CD14-positive monocyte (primary cell): Measurements from ENCODE around the gene HDGFL3. TPM values are rescaled to one million over a fixed set of nuclear protein-coding genes. Genes with fewer than 3 reads are reported as not detected.

Experiments used
- DNase-seq, 3 donors: peaks; one replicate each; pipeline ENCODE4 v3.0.0-alpha.2; 2011 to 2022
- H2AFZ ChIP-seq: 2 replicates; pipeline ENCODE4 v1.6.0; 2012; ENCODE audit warnings: mild to moderate bottlenecking, low read depth, low read length, inconsistent platforms; ENCODE audit not compliant: insufficient read depth, poor library complexity, severe bottlenecking
- H3K27ac ChIP-seq, 2 donors: 1 replicate in 1 of 2; 2 replicates in 1 of 2; pipeline ENCODE4 v1.5.1; 2012 to 2013; ENCODE audit warnings: low read length in 2 of 2, control low read depth in 1 of 2, inconsistent platforms in 1 of 2, low read depth in 1 of 2, mild to moderate bottlenecking in 1 of 2
- H3K27me3 ChIP-seq, 2 donors: one replicate each; pipeline versions ENCODE4 v1.6.0 to v1.6.1; 2011 to 2013; ENCODE audit warnings: low read length in 2 of 2; ENCODE audit not compliant: control insufficient read depth in 2 of 2, insufficient read depth in 2 of 2
- H3K36me3 ChIP-seq, 2 donors: replicated peaks in 1 of 2; 1 replicate in 1 of 2; 2 replicates in 1 of 2; pipeline versions ENCODE4 v1.5.1 to v1.6.1; 2012 to 2013; ENCODE audit warnings: low read length in 2 of 2, control low read depth in 1 of 2, inconsistent platforms in 1 of 2, mild to moderate bottlenecking in 1 of 2; ENCODE audit not compliant: insufficient read depth in 2 of 2, control insufficient read depth in 1 of 2
- H3K4me1 ChIP-seq, 2 donors: 1 replicate in 1 of 2; 2 replicates in 1 of 2; pipeline versions ENCODE4 v1.5.1 to v1.6.1; 2012 to 2013; ENCODE audit warnings: low read length in 2 of 2, control low read depth in 1 of 2, inconsistent platforms in 1 of 2, mild to moderate bottlenecking in 1 of 2, moderate library complexity in 1 of 2; ENCODE audit not compliant: insufficient read depth in 2 of 2, control insufficient read depth in 1 of 2
- H3K4me2 ChIP-seq: replicated peaks from 2 replicates; pipeline ENCODE3; 2012; ENCODE audit warnings: low read length, moderate library complexity, mild to moderate bottlenecking; ENCODE audit not compliant: poor library complexity, severe bottlenecking; ENCODE audit errors: extremely low read depth
- H3K4me3 ChIP-seq, 3 experiments: fragments of 200-600 bp in 1 of 3; sonication (generic) in 1 of 3; replicated peaks in 1 of 3; 1 replicate in 2 of 3; 2 replicates in 1 of 3; pipeline ENCODE4 v1.5.1; 2011 to 2013; ENCODE audit warnings: low read length in 3 of 3, mild to moderate bottlenecking in 3 of 3, control low read depth in 2 of 3, low read depth in 2 of 3, inconsistent platforms in 1 of 3, moderate library complexity in 1 of 3
- H3K79me2 ChIP-seq: 2 replicates; pipeline ENCODE4 v1.6.0; 2012; ENCODE audit warnings: mild to moderate bottlenecking, control low read depth, inconsistent platforms, low read length, moderate library complexity; ENCODE audit not compliant: insufficient read depth
- H3K9ac ChIP-seq: 2 replicates; pipeline ENCODE4 v1.6.0; 2017; ENCODE audit warnings: low read length, mild to moderate bottlenecking; ENCODE audit not compliant: insufficient read depth, poor library complexity, severe bottlenecking
- H3K9me3 ChIP-seq, 2 donors: replicated peaks in 1 of 2; 1 replicate in 1 of 2; 2 replicates in 1 of 2; pipeline versions ENCODE4 v1.5.1 to v1.6.1; 2012 to 2013; ENCODE audit warnings: low read length in 2 of 2, control low read depth in 1 of 2; ENCODE audit not compliant: control insufficient read depth in 1 of 2, insufficient read depth in 1 of 2
- H4K20me1 ChIP-seq: 2 replicates; pipeline ENCODE4 v1.6.0; 2012; ENCODE audit warnings: mild to moderate bottlenecking, low read length, control low read depth, moderate library complexity; ENCODE audit not compliant: insufficient read depth
- H3K27ac Mint-ChIP-seq, 7 donors: one replicate each; pipeline ENCODE4 v1.8.0; 2020; ENCODE audit warnings: mild to moderate bottlenecking in 7 of 7, mixed read lengths in 7 of 7, moderate library complexity in 6 of 7, inconsistent platforms in 2 of 7
- H3K27me3 Mint-ChIP-seq, 3 donors: one replicate each; pipeline ENCODE4 v1.8.0; 2021 to 2022; ENCODE audit warnings: low read depth in 3 of 3, mild to moderate bottlenecking in 3 of 3, mixed read lengths in 3 of 3, moderate library complexity in 3 of 3, inconsistent platforms in 1 of 3
- H3K36me3 Mint-ChIP-seq, 2 donors: one replicate each; pipeline ENCODE4 v1.8.0; 2020; ENCODE audit warnings: mixed read lengths in 2 of 2, inconsistent platforms in 1 of 2, mild to moderate bottlenecking in 1 of 2
- H3K4me1 Mint-ChIP-seq: one replicate; pipeline ENCODE4 v1.8.0; 2020; ENCODE audit warnings: mild to moderate bottlenecking, mixed read lengths
- H3K4me3 Mint-ChIP-seq, 2 donors: one replicate each; pipeline ENCODE4 v1.8.0; 2020; ENCODE audit warnings: mild to moderate bottlenecking in 2 of 2, mixed read lengths in 2 of 2, moderate library complexity in 1 of 2
- H3K9me3 Mint-ChIP-seq, 7 donors: one replicate each; pipeline ENCODE4 v1.8.0; 2020 to 2022; ENCODE audit warnings: mixed read lengths in 7 of 7, mild to moderate bottlenecking in 6 of 7, moderate library complexity in 6 of 7, inconsistent platforms in 2 of 7
- WGBS: methylation state at CpG from one replicate; pipeline ENCODE4 v1.1.5; 2013; ENCODE audit warnings: missing lambda C conversion rate; ENCODE audit not compliant: insufficient coverage; 5-methylcytosine and 5-hydroxymethylcytosine counted together
- intact Hi-C, 2 donors: fragments of 100-400 bp; cut with micrococcal nuclease; formaldehyde crosslinking; loops; one replicate each; pipeline versions ENCODE4 v1.15.0 to v1.15.1; 2023
- polyA plus RNA-seq, 3 donors: library from polyadenylated mRNA; depleted of rRNA in 1 of 3; unstranded in 2 of 3; stranded (reverse) in 1 of 3; fragments of 300-500 nt in 2 of 3; fragments of >200 nt in 1 of 3; fragmentation: Illumina TruSeq in 2 of 3; gene quantifications; 1 replicate in 2 of 3; 2 replicates in 1 of 3; pipeline ENCODE4 v1.2.3, GENCODE V29; 2012 to 2021
- TF ChIP-seq, protein P1 (sequence below): fragments of 200-600 bp; IDR thresholded peaks from one replicate; pipeline ENCODE4 v1.8.0; 2022; ENCODE audit warnings: antibody characterized with exemption, mild to moderate bottlenecking

Gene HDGFL3
- polyA plus RNA-seq, 3 donors: 0.35 to 1.1 (median 0.69) TPM

- Histone ChIP-seq H3K4me3 (no peak overlapping the region), H3K27ac (no peak overlapping the region), H3K79me2 (no peaks in the 10 kb centered on the region), H3K9ac (no peak overlapping the region), H3K4me2 (no peak overlapping the region), H4K20me1 (no peaks in the 10 kb centered on the region), H3K36me3 (peaks cover 47 to 89% of the 10 kb centered on the region in 2 donors), H3K4me1 (no peaks in the 10 kb centered on the region), H2AFZ (no peak overlapping the region), H3K27me3 (no peaks in the 10 kb centered on the region), H3K9me3 (no peaks in the 10 kb centered on the region)
- H3K27ac Mint-ChIP-seq: no peak overlapping the region
- no peak for DNase-seq
- no peaks in the 10 kb centered on the region for H3K9me3 Mint-ChIP-seq
- peaks cover 70 to 76% of the 10 kb centered on the region in 2 donors for H3K36me3 Mint-ChIP-seq
- H3K4me3 Mint-ChIP-seq: no peak overlapping the region
- WGBS: 40% methylated on average over 1 of the region's 4 CpGs
- no peaks in the 10 kb centered on the region for H3K4me1 Mint-ChIP-seq
- TF ChIP-seq, protein P1, sequence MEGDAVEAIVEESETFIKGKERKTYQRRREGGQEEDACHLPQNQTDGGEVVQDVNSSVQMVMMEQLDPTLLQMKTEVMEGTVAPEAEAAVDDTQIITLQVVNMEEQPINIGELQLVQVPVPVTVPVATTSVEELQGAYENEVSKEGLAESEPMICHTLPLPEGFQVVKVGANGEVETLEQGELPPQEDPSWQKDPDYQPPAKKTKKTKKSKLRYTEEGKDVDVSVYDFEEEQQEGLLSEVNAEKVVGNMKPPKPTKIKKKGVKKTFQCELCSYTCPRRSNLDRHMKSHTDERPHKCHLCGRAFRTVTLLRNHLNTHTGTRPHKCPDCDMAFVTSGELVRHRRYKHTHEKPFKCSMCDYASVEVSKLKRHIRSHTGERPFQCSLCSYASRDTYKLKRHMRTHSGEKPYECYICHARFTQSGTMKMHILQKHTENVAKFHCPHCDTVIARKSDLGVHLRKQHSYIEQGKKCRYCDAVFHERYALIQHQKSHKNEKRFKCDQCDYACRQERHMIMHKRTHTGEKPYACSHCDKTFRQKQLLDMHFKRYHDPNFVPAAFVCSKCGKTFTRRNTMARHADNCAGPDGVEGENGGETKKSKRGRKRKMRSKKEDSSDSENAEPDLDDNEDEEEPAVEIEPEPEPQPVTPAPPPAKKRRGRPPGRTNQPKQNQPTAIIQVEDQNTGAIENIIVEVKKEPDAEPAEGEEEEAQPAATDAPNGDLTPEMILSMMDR: no peak
- H3K27me3 Mint-ChIP-seq: peaks cover 0 to 5% (median 0%) of the 10 kb centered on the region in 3 donors
- intact Hi-C loops: no loop called here
Measured at GRCh38 chr15:83132861-83133523, 74.6 kb downstream of the HDGFL3 start.

GRCh38 chr15:83129791-83130190, 77.8 kb downstream of the HDGFL3 start:
- 100% methylated on average over 1 of the region's 2 CpGs for WGBS
- Histone ChIP-seq H3K4me2 (no peak overlapping the region), H3K9ac (no peak overlapping the region), H3K36me3 (peaks cover 41 to 91% of the 10 kb centered on the region in 2 donors), H2AFZ (no peak overlapping the region), H3K4me1 (no peaks in the 10 kb centered on the region), H3K27ac (no peak overlapping the region), H3K4me3 (no peak overlapping the region), H4K20me1 (no peaks in the 10 kb centered on the region), H3K79me2 (no peaks in the 10 kb centered on the region), H3K27me3 (no peaks in the 10 kb centered on the region), H3K9me3 (no peaks in the 10 kb centered on the region)
- peaks cover 64 to 76% of the 10 kb centered on the region in 2 donors for H3K36me3 Mint-ChIP-seq
- no peaks in the 10 kb centered on the region for H3K9me3 Mint-ChIP-seq
- peak overlapping the region in 3 of 7 donors; percentile 6 to 55 (median 35) for H3K27ac Mint-ChIP-seq
- H3K4me1 Mint-ChIP-seq: no peaks in the 10 kb centered on the region
- peaks cover 0 to 5% (median 0%) of the 10 kb centered on the region in 3 donors for H3K27me3 Mint-ChIP-seq
- TF ChIP-seq, protein P1: no peak
- no peak for DNase-seq
- no peak overlapping the region for H3K4me3 Mint-ChIP-seq
- intact Hi-C loops: no loop called here
